HG02840 (cell line): ENCODE measurements around the gene TBCD.
"Not testable (repeated sequence)": the region's sequence is repeated elsewhere in the genome, so short reads cannot be mapped to it uniquely, and the experiment has no call there.

Experiments used
- ATAC-seq: cut with Tn5 transposase; IDR thresholded peaks from one replicate; pipeline ENCODE4 v1.9.1; 2021; ENCODE audit warnings: mild to moderate bottlenecking, moderate library complexity, moderate number of reproducible peaks; ENCODE audit not compliant: unreplicated experiment, low FRiP score

Gene TBCD

GRCh38 chr17:82942166-82943130 is 190.6 kb downstream of the TBCD start:
- no peak for ATAC-seq

- no peak for ATAC-seq
Observed at GRCh38 chr17:82943339-82943738, 191.5 kb downstream of the TBCD start.

- ATAC-seq, result no peak
Observed at GRCh38 chr17:82943751-82944150, 191.9 kb downstream of the TBCD start.

GRCh38 chr17:82944990-82945389 is 193.1 kb downstream of the TBCD start:
- no peak for ATAC-seq

GRCh38 chr17:82946081-82946480 is 194.2 kb downstream of the TBCD start:
- no peak for ATAC-seq

GRCh38 chr17:82947051-82947991 is 195.5 kb downstream of the TBCD start:
- ATAC-seq, result no peak

GRCh38 chr17:82948081-82948511 is 196.2 kb downstream of the TBCD start:
- no peak for ATAC-seq

- ATAC-seq, result no peak
Observed at GRCh38 chr17:82948957-82949356, 197.1 kb downstream of the TBCD start.

GRCh38 chr17:82949361-82949760 is 197.5 kb downstream of the TBCD start:
- no peak for ATAC-seq

- no peak for ATAC-seq
Observed at GRCh38 chr17:82949984-82950383, 198.1 kb downstream of the TBCD start.

- no peak for ATAC-seq
Observed at GRCh38 chr17:82950525-82951102, 198.7 kb downstream of the TBCD start.

- no peak for ATAC-seq
Observed at GRCh38 chr17:82952019-82952418, 200.2 kb downstream of the TBCD start.

- ATAC-seq, result not testable (repeated sequence)
Observed at GRCh38 chr17:82955106-82955505, 203.2 kb downstream of the TBCD start.

- not testable (repeated sequence) for ATAC-seq
Observed at GRCh38 chr17:82955627-82956026, 203.8 kb downstream of the TBCD start.

GRCh38 chr17:82956146-82956725 is 204.4 kb downstream of the TBCD start:
- no peak for ATAC-seq

- ATAC-seq, result no peak
Observed at GRCh38 chr17:82956726-82957468, 205.0 kb downstream of the TBCD start.

- ATAC-seq, result no peak
Observed at GRCh38 chr17:82957469-82957795, 205.6 kb downstream of the TBCD start.

GRCh38 chr17:82957961-82958561 is 206.2 kb downstream of the TBCD start:
- ATAC-seq, result no peak

- ATAC-seq, result no peak
Observed at GRCh38 chr17:82959242-82959930, 207.5 kb downstream of the TBCD start.
